Adrenal gland (tissue), 12 donors: ENCODE results near the gene SH3BP5L. TPM values are rescaled to one million over a fixed set of nuclear protein-coding genes. Genes with fewer than 3 reads are reported as not detected.

Experiments
- DNase-seq, 7 donors: peaks; one replicate each; pipeline ENCODE4 v3.0.0-alpha.2; 2019 to 2020
- H3K27ac ChIP-seq, 5 donors: fragments of 200-600 bp; sonication (generic) in 4 of 5; 1 replicate in 3 of 5; 2 replicates in 2 of 5; pipeline versions ENCODE4 v1.5.1 to v1.8.0; 2016 to 2020; ENCODE audit warnings: mild to moderate bottlenecking in 1 of 5
- H3K27me3 ChIP-seq: fragments of 200-600 bp; 2 replicates; pipeline ENCODE4 v1.8.0; 2021
- H3K36me3 ChIP-seq, 2 donors: fragments of 200-600 bp; replicated peaks in 1 of 2; 1 replicate in 1 of 2; 2 replicates in 1 of 2; pipeline versions ENCODE4 v1.5.1 to v1.8.0; 2018 to 2022
- H3K4me1 ChIP-seq, 2 donors: fragments of 200-600 bp; replicated peaks in 1 of 2; 1 replicate in 1 of 2; 2 replicates in 1 of 2; pipeline versions ENCODE4 v1.5.1 to v1.8.0; 2018 to 2021
- H3K4me3 ChIP-seq, 4 donors: fragments of 200-600 bp; sonication (generic) in 3 of 4; one replicate each; pipeline ENCODE4 v1.5.1; 2016 to 2018
- H3K9me3 ChIP-seq, 3 donors: fragments of 200-600 bp; sonication (generic) in 1 of 3; replicated peaks in 1 of 3; 1 replicate in 2 of 3; 2 replicates in 1 of 3; pipeline versions ENCODE4 v1.5.1 to v1.8.0; 2016 to 2021
- CTCF ChIP-seq, 6 experiments: fragments of 450-650 bp in 4 of 6; fragments of 200-600 bp in 2 of 6; sonication (generic) in 1 of 6; IDR thresholded peaks; 1 replicate in 5 of 6; 2 replicates in 1 of 6; pipeline versions ENCODE4 v1.5.1 to v1.8.0; 2016 to 2021; ENCODE audit warnings: antibody characterized with exemption in 6 of 6, mild to moderate bottlenecking in 2 of 6, moderate library complexity in 1 of 6
- POLR2A ChIP-seq, 2 donors: fragments of 450-650 bp; IDR thresholded peaks; one replicate each; pipeline ENCODE4 v1.6.1; 2017; ENCODE audit warnings: antibody characterized with exemption in 2 of 2, mild to moderate bottlenecking in 2 of 2, moderate library complexity in 1 of 2
- WGBS, 4 donors: extraction: QIAGEN DNeasy Blood & Tissue Kit in 2 of 4; methylation state at CpG; one replicate each; pipeline versions ENCODE4 v1.1.5 to v1.1.7; 2013 to 2017; 5-methylcytosine and 5-hydroxymethylcytosine counted together
- intact Hi-C, 2 donors: fragments of 100-400 bp; cut with DNase I; formaldehyde crosslinking; loops; one replicate each; pipeline versions ENCODE4 v1.14.1 to v1.15.0; 2022 to 2023
- polyA plus RNA-seq, 3 donors: library from polyadenylated mRNA; stranded (reverse); fragments of 200-250 nt in 2 of 3; fragments of 350-450 nt in 1 of 3; fragmentation: Illumina TruSeq in 1 of 3; extraction: RNeasy Lipid Tissue Mini Kit (QIAGEN cat#74804) in 1 of 3; gene quantifications; one replicate each; pipeline ENCODE4 v1.2.3, GENCODE V29; 2013 to 2014
- total RNA-seq, 9 donors: library from RNA; depleted of rRNA in 4 of 9; stranded (reverse); fragments of >200 nt in 4 of 9; fragments of 120-200 nt in 1 of 9; fragmentation: NEBNext Ultra II Directional in 1 of 9; extraction: Animal tissue kit (Norgen Biotek cat#: 25700) in 1 of 9; gene quantifications; one replicate each; pipeline versions ENCODE4 v1.1.0 to v1.2.4, GENCODE V29; 2013 to 2023
- donor health status: healthy with polysubstance abuse.
- donor health status: Bipolar disorder and iron deficiency.
- donor health status: DM: yes; HTN: yes; CAD: no.
- donor health status: DM: no; HTN: no; CAD: no.
- donor health status: DM: no; HTN: no; CAD: no.
- donor health status: DM: yes; HTN: yes; CAD: no.

Gene SH3BP5L
- total and polyA plus RNA-seq, 12 donors, result 15.4 to 36.9 (median 26.5) TPM

- H3K9me3 ChIP-seq, result no peaks in the 10 kb centered on the region
- intact Hi-C loops, result no loop called here
- WGBS, 4 donors, result 30 to 44% (median 32%) methylated on average over 9 to 10 of the region's 10 CpGs
- peak overlapping the region; percentile 40 to 93 (median 81) for H3K4me3 ChIP-seq
- no peak for DNase-seq
- TF ChIP-seq CTCF (IDR thresholded peaks at IDR 0.05) (no peak), POLR2A (IDR thresholded peaks at IDR 0.05) (no peak)
- peak overlapping the region in 4 of 5 donors; percentile 85 to 97 (median 94) for H3K27ac ChIP-seq
- no peaks in the 10 kb centered on the region for H3K27me3 ChIP-seq
- H3K36me3 ChIP-seq, result peaks cover 0 to 11% of the 10 kb centered on the region in 2 donors
- peaks cover 38 to 51% of the 10 kb centered on the region in 2 donors for H3K4me1 ChIP-seq
Measured at GRCh38 chr1:248825136-248825535, 579 bp downstream of the SH3BP5L start.

GRCh38 chr1:248824701-248825100 is 1.0 kb downstream of the SH3BP5L start:
- peaks cover 0 to 11% of the 10 kb centered on the region in 2 donors for H3K36me3 ChIP-seq
- no peaks in the 10 kb centered on the region for H3K9me3 ChIP-seq
- H3K4me1 ChIP-seq, result peaks cover 38 to 51% of the 10 kb centered on the region in 2 donors
- no peak for TF ChIP-seq CTCF (IDR thresholded peaks at IDR 0.05)
- TF ChIP-seq POLR2A (IDR thresholded peaks at IDR 0.05), result no peak
- H3K4me3 ChIP-seq, result peak overlapping the region in 1 of 4 donors; percentile 93
- peak overlapping the region in 2 of 5 donors; percentile 94 to 97 for H3K27ac ChIP-seq
- intact Hi-C loops, result no loop called here
- peak in 1 of 7 donors; percentile 46 for DNase-seq
- no peaks in the 10 kb centered on the region for H3K27me3 ChIP-seq
- 85 to 92% (median 89%) methylated on average over 3 of the region's 3 CpGs for WGBS, 4 donors

- Histone ChIP-seq H3K4me3 (no peak overlapping the region), H3K4me1 (peaks cover 38 to 51% of the 10 kb centered on the region in 2 donors), H3K9me3 (no peaks in the 10 kb centered on the region), H3K27ac (peak overlapping the region in 1 of 5 donors; percentile 97), H3K27me3 (no peaks in the 10 kb centered on the region), H3K36me3 (peaks cover 0 to 11% of the 10 kb centered on the region in 2 donors)
- no peak for DNase-seq
- intact Hi-C loops, result no loop called here
- WGBS, 4 donors, result 95 to 100% (median 100%) methylated on average over 1 of the region's 1 CpG
- TF ChIP-seq POLR2A (IDR thresholded peaks at IDR 0.05), result no peak
- no peak for TF ChIP-seq CTCF (IDR thresholded peaks at IDR 0.05)
Measured at GRCh38 chr1:248824301-248824700, 1.4 kb downstream of the SH3BP5L start.

- H3K4me1 ChIP-seq, result peaks cover 38 to 50% of the 10 kb centered on the region in 2 donors
- H3K4me3 ChIP-seq, result no peak overlapping the region
- peaks cover 0 to 11% of the 10 kb centered on the region in 2 donors for H3K36me3 ChIP-seq
- 84 to 100% (median 92%) methylated on average over 1 to 2 of the region's 2 CpGs for WGBS, 4 donors
- no peaks in the 10 kb centered on the region for H3K9me3 ChIP-seq
- intact Hi-C loops, result no loop called here
- peak overlapping the region in 1 of 5 donors; percentile 97 for H3K27ac ChIP-seq
- peak in 2 of 7 donors; percentile 17 to 47 for DNase-seq
- no peaks in the 10 kb centered on the region for H3K27me3 ChIP-seq
- TF ChIP-seq POLR2A (IDR thresholded peaks at IDR 0.05) (peak in 1 of 2 donors; percentile 8), CTCF (IDR thresholded peaks at IDR 0.05) (no peak)
Measured at GRCh38 chr1:248823517-248824001, 2.2 kb downstream of the SH3BP5L start.
